GM08714 (cell line): Measurements from ENCODE around the gene GRIK4.

ENCODE experiments used
- H3K4me3 ChIP-seq: fragments of 200-500 bp; sonication (Bioruptor generic); 2 replicates; pipeline ENCODE4 v1.5.1; 2014; ENCODE audit warnings: mild to moderate bottlenecking, low read length, inconsistent platforms
- ZNF274 ChIP-seq: IDR thresholded peaks from 2 replicates; pipeline ENCODE4 v1.6.1; 2012; ENCODE audit warnings: mild to moderate bottlenecking, low read depth, low read length

Gene GRIK4

DNA sequence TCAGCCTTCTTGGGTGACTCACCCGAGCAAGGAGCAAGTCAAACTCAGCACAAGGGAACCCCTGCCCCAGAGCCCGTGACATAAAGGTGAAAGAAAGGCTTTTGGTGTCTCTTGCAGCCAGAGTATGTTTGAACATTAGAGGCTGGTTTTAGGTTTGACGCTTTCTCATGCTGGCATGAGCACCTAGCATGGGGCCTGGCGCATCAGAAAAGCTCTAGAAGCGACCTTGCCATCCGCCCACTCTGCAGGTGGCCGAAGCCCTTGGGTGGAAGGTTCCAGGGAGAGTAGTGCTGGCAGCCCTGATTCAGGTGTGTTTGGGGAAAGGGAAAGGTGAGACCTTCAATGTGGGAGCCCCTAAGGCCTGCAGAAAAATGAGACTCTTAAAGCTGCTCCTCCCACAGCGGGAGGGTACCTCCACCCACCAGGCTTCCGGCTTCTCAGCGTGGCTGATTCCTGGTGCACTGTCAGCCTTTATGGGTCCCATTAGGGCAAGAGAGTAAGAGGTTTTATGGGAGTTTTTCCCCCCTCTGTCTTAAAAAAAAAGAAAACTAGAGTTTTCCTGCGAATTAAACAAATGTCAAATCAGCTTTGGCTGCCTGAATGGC, 88.4 kb downstream of the GRIK4 start:
- no peak for TF ChIP-seq ZNF274
- no peak overlapping the region for H3K4me3 ChIP-seq

DNA sequence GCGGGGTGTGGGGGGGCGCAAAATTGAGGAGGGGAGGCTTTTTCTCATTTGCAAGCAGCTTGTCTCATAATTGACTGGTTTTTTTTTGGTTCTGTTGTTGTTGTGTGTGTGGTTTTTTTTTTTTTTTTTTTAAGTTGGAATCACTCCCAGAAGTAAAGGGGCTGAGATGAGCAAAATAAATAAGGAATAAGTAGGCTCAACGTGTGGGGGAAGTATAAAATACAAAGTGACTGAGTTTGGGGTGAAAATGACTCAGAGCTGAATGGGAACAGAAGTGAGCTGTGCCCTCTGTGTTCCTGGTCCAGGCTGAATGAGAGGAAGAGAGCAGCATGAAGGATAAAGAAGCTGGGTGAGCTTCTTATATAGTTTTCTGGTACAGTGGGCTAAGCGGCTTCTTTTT, 90.0 kb downstream of the GRIK4 start:
- no peak overlapping the region for H3K4me3 ChIP-seq
- TF ChIP-seq ZNF274: no peak

DNA sequence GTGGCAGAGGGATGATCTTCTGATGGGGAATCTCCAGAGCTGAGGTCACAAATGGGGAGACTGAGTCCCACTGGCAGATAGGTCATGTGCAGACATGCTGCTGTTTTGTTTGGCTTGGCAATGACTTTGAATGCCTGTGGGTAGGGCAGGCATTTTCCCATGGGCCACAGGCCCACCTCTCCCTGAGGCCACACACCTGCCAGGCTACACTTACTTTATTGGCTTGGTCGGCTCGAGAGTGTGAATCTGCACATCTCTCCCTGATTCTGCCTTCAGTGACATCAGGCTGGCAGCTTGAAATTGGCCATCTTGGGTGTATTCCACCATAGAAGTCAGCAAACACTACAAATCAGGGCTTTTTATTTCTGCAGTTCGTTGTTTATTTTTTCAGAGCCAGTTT, 91.5 kb downstream of the GRIK4 start:
- H3K4me3 ChIP-seq: no peak overlapping the region
- TF ChIP-seq ZNF274: no peak

DNA sequence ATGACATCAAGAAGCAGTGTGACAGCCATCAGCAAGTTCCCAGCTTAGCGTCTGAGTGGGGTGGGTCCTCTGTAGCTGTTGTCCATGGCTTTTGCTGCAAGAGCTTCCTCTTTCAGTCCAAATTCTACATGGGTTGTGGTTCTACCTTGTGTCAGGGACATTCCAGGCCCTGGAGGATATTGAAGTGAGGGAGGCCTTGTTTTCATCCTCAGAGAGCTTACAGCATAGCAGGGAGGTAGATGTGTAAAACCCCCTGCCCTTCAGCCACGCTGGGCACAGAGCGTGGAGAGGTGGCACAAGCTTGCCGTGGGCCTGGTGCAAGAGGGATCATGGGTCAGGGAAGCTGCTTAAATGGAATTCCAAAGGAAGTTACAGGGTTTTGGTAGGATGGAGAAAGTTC, 93.9 kb downstream of the GRIK4 start:
- no peak overlapping the region for H3K4me3 ChIP-seq

DNA sequence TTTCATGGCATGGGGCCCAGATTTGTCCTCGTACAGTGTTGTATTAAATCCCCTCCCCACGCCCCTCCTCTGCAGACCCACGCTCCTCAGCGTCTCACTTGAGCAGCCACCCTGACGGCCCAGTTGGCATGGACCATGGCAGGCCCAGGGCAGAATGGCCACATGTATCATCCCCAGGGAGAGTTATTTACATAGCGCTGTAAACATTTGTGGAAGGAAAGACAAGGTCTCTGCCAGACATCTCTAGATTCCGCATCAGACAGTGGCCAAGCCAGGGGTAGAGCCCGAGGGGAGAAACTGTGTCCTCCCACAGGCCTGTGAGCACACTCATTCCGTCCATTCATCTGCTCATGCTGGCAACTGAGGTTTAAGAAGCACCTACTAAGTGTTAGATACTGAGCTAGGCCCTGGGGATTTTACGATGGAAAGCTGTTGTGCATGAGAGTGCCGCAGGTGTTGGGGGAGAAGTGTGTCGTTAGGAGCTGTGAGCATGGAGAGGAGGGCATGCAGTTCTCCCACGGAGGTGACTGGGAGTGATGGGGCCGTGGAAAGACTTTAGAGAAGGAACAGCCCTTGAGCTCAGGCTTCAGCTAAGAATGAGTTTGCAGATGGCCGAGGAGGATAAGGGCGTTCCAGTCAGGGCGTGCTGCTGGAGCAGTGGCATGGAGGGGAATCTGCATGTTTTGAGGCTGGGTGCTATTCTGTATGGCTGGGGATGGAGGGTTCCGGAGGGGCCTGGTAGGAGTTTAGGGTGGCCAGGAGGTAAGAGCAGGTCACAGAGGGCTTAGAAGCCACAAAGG, 94.9 kb downstream of the GRIK4 start:
- H3K4me3 ChIP-seq: no peak overlapping the region
- TF ChIP-seq ZNF274: no peak

More for the DNA sequence above, 93.9 kb downstream of the GRIK4 start:
- no peak for TF ChIP-seq ZNF274

DNA sequence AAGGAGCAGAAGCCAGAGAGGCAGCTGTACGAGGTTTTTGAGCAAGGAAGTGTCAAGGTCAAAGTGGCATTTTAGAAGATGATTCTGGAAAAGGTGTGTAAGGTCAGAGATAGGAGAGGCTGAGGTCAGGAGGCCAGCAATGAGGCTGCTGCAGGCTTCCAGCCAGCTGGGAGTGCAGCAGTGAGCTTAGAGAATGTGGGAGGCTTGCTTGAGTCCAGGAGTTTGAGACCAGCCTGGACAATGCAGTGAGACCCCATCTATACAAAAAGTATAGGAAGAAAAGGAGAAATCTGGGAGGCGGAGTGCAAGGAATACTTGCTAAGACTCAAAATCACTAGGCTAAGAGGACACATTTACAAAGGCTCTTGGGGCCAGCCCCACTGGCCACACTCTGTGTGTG, 96.5 kb downstream of the GRIK4 start:
- no peak for TF ChIP-seq ZNF274
- no peak overlapping the region for H3K4me3 ChIP-seq

DNA sequence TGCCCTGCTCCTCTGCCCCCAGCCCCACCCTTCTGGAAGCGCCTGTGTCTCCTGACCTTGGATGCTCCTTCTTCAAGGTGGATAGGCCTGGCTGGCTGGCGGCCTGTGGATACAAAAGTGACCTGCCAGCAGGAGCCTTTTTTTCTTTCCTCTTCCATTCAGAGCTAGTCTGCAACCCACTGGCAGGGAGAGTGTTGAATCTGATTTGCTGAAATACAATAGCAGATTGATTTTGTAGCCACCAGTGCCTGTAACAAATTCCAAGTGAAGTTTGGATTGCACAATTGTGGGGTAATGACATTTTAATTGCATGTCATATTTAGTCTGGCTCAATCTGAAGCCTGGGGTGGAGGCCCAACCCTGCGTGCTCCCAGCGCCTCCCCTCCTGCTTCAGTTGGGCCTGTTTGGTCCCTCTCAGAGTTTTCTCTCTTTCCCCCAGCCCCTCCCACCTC, 97.2 kb downstream of the GRIK4 start:
- H3K4me3 ChIP-seq: no peak overlapping the region
- TF ChIP-seq ZNF274: no peak

DNA sequence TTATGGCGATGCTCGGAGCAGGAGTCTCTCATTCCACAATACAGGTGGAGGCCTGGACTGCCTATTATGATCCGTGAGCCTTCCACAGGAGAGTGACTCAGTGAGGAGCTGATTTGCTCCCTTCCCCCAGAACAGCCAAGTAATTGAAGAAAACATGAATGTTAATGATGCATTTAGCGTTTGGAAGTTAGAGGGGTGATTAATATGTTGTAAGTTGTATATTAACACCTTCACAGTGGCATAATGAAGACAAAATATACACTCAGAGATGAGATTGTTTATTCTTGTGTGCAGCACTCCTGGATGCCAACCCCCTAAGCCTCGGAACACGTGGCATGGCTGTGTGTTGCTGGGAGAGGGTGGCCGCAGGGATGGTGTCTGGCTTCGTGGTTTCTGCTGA, 98.6 kb downstream of the GRIK4 start:
- TF ChIP-seq ZNF274: no peak
- H3K4me3 ChIP-seq: no peak overlapping the region

DNA sequence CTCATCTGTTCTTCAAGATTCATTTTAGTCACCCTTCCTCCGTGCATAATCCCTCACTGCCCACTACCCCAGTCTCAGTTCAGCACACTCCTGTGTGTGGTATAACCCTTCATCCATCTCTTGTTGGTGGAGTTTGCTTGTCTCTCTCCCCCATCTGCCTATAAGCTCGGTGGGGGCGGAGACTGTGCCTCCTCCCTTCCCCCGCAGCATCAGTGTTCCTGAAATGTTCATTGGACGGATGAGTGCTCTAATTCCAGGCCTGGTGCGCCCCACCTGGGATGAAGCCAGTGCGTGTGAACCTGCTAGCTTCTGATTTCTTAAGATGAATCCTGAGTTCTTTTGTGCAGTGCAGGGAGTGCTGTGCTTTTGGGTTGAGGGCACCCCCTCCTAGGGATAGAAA, 100.0 kb downstream of the GRIK4 start:
- H3K4me3 ChIP-seq: no peak overlapping the region
- no peak for TF ChIP-seq ZNF274

DNA sequence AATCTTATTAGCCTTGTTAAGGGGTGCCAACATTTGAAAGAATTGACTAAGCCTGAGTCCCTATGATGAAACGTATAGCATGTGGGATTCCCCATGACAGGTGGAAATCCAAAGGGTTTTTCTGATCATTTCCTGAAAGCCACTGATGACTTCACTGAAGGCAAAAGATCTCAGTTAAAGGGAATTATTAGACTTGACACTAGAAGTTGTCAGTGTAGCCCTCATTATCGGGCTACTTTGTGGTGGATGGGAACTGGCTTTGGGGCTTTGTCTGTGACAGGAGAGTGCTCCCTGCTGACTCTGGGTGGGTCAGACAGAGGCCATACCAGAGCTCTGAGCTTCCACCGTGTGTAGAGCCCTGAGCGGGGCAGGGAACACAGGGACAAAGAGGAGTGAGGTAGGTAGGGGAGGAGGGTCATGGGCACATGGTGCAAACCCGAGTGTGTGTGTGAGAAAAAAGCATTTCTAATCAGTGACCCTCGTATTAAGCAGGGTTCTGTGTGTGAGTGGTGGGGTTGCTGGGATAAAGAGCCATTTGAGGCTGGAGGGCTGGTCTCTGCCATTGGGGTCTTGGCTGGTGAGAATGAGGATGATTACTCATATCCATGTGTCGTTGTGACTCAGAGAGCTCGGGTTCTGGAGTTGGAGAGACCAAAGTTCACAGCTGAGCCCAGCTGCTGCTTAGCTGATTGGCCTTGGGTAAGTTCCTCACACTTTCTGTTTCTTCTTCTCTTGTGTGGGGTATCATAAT, 101.1 kb downstream of the GRIK4 start:
- no peak for TF ChIP-seq ZNF274
- H3K4me3 ChIP-seq: peak overlapping the region; percentile 1; the same call in 1 of the 2 replicates

DNA sequence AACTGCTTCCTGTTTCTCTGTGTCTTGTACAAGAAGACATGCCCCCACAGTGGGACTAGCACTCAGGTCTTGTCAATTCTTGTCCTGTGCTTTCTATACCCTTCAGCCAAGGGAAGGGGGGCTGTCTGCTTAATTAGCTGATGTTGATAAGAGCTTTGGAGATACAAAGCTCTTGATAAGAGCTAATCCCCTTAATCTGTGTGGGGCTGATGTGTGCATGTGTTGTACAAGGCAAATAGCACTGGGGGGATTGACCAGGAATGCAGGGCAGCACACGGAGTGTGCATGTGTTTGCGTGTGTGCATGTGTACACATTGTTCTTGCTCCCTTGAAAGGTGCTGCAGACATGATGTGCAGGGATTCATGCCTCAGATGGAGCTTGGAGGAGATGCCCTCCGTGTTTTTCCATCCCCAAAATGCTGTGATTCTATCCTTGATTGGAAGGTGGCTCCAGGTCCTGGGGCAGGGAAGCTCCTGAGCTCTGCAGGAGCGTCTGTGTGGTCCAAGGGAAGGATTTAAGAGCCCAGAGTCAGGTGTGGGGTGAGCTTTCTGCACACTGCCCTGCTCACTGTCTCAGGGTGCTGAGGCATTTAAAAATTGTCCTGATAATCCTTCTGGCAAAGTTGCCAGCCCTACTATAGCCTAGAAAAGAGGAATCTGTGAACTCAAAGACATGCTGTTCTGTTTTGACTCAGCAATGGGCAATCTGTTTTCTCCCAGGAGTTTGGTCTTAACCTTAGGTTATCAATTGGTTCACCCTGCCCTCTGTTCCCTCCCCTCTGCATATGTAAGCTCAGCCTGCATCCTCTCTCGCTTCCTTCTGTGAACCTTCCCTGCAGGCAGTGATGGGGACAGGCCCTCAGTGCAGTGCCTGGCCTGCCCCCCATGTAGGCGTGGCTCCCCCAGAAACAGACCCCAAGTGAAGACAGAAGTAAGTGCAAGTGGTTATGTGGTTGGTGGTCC, 102.0 kb downstream of the GRIK4 start:
- H3K4me3 ChIP-seq: peak overlapping the region; percentile 25; the same call in 1 of the 2 replicates
- TF ChIP-seq ZNF274: no peak

DNA sequence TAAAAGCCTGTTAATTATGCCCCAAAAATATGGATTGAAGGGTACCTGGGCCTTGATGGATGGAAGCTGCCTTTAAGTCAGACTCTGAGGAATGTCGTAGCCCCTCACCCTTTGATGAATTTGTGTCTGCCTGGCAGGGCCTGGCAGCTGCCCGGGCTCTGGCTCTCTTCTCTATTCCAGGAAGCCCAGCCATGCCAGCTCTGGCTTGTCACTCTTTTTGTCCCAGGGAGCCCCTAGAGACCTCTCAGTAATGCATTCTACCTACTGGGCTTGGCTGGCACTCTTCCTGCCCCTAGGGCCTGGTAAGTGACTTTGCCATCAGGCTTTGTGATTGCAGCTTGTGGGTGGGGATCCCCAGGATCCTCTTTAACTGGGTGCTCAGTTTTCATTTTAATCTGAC, 103.8 kb downstream of the GRIK4 start:
- H3K4me3 ChIP-seq: no peak overlapping the region
- no peak for TF ChIP-seq ZNF274

DNA sequence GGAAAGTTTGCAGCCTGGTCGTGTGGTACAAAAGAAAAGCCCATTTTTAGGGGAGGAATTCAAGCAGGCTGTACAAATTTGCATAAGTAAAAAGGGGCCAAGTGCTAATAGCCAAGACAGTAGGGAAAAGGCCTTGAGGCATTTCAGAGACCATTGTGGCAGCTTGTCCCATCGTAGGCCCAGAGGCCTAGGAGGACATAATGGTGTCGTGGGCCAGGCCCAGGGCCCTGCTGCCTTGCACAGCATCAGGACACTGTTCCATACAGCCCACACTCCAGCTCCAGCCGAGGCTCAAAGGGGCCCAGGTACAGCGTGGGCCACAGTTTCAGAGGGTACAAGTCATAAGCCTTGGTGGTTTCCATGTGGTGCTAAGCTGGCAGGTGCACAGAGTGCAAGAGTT, 106.9 kb downstream of the GRIK4 start:
- no peak overlapping the region for H3K4me3 ChIP-seq
- no peak for TF ChIP-seq ZNF274
